ENCODE results near the gene CASK.

DNA sequence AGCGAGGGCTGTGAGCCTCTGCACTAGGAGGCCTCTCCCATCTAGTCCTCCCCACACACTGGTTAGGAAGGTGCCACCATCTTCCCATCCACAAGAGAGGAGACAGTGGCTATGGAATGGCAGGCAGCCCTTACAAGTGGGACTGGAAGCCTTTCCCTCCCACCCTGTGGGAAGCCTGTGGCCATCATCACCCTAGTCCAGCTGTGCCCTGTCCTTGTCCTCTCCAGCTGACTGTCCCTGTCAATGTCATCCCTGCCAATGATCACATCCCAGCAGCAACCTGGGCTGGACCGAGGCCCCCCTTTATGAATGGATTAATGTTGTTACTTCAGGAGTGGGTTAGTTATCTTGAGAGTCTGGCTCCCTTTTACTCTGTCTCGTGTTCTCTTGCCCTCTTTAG, 423.4 kb downstream of the CASK start:
- TF ChIP-seq, protein P1, sequence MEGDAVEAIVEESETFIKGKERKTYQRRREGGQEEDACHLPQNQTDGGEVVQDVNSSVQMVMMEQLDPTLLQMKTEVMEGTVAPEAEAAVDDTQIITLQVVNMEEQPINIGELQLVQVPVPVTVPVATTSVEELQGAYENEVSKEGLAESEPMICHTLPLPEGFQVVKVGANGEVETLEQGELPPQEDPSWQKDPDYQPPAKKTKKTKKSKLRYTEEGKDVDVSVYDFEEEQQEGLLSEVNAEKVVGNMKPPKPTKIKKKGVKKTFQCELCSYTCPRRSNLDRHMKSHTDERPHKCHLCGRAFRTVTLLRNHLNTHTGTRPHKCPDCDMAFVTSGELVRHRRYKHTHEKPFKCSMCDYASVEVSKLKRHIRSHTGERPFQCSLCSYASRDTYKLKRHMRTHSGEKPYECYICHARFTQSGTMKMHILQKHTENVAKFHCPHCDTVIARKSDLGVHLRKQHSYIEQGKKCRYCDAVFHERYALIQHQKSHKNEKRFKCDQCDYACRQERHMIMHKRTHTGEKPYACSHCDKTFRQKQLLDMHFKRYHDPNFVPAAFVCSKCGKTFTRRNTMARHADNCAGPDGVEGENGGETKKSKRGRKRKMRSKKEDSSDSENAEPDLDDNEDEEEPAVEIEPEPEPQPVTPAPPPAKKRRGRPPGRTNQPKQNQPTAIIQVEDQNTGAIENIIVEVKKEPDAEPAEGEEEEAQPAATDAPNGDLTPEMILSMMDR (IDR thresholded peaks at IDR 0.05) = no peak
- TF ChIP-seq POLR2A (IDR thresholded peaks at IDR 0.05) = no peak

Measured in adrenal gland (tissue), 5 donors.